SK-MEL-5 (cell line): ENCODE data around the gene SGK1. TPM values are rescaled to one million over a fixed set of nuclear protein-coding genes. Genes with fewer than 3 reads are reported as not detected.
"Not testable (repeated sequence)": the region's sequence is repeated elsewhere in the genome, so short reads cannot be mapped to it uniquely, and the experiment has no call there.

Experiments
- DNase-seq: peaks from one replicate; pipeline ENCODE4 v3.0.0-alpha.2; 2016; ENCODE audit warnings: low read depth, low spot score
- in situ Hi-C: cut with HindIII; loops from 2 replicates; pipeline ENCODE4 v1.10.0; 2016; ENCODE audit warnings: low sequenced_read_pairs, high pct_unique_total_duplicates, low pct_unique_long_range_greater_than_20kb
- total RNA-seq: library from RNA; depleted of rRNA; stranded (reverse); fragments of >200 nt; shearing (Covaris generic); gene quantifications from 2 replicates; pipeline ENCODE4 v1.2.3, GENCODE V29; 2014

Gene SGK1
- total RNA-seq, 1 experiment from 2014 or later: 592 TPM

- DNase-seq: no peak
- in situ Hi-C loops: no loop called here
Measured at GRCh38 chr6:134314006-134314821, 3.7 kb downstream of the SGK1 start.

GRCh38 chr6:134312038-134312660 lies 5.8 kb downstream of the SGK1 start:
- no peak for DNase-seq
- in situ Hi-C loops: no loop called here

GRCh38 chr6:134310817-134311216 lies 7.1 kb downstream of the SGK1 start:
- no peak for DNase-seq
- in situ Hi-C loops: no loop called here

- in situ Hi-C loops: no loop called here
- DNase-seq: no peak
Measured at GRCh38 chr6:134309983-134310605, 7.8 kb downstream of the SGK1 start.

GRCh38 chr6:134309227-134309626 lies 8.7 kb downstream of the SGK1 start:
- DNase-seq: no peak
- in situ Hi-C loops: no loop called here

- no peak for DNase-seq
- in situ Hi-C loops: no loop called here
Measured at GRCh38 chr6:134308800-134309199, 9.1 kb downstream of the SGK1 start.

- in situ Hi-C loops: no loop called here
- DNase-seq: no peak
Measured at GRCh38 chr6:134307870-134308269, 10.0 kb downstream of the SGK1 start.

GRCh38 chr6:134307075-134307474 lies 10.8 kb downstream of the SGK1 start:
- DNase-seq: no peak
- in situ Hi-C loops: no loop called here

- DNase-seq, in situ Hi-C loops: not testable (repeated sequence)
Measured at GRCh38 chr6:134304381-134304780, 13.5 kb downstream of the SGK1 start.

GRCh38 chr6:134303891-134304290 lies 14.0 kb downstream of the SGK1 start:
- no peak for DNase-seq
- in situ Hi-C loops: no loop called here

- DNase-seq: no peak
- in situ Hi-C loops: no loop called here
Measured at GRCh38 chr6:134299236-134299635, 18.7 kb downstream of the SGK1 start.

- DNase-seq: no peak
- in situ Hi-C loops: no loop called here
Measured at GRCh38 chr6:134296762-134297161, 21.1 kb downstream of the SGK1 start.

- peak; percentile 95 for DNase-seq
- in situ Hi-C loops: no loop called here
Measured at GRCh38 chr6:134295953-134296553, 21.9 kb downstream of the SGK1 start.

- in situ Hi-C loops: no loop called here
- DNase-seq: no peak
Measured at GRCh38 chr6:134293659-134294161, 24.2 kb downstream of the SGK1 start.

GRCh38 chr6:134291156-134291555 lies 26.8 kb downstream of the SGK1 start:
- in situ Hi-C loops: no loop called here
- DNase-seq: no peak

- no peak for DNase-seq
- in situ Hi-C loops: no loop called here
Measured at GRCh38 chr6:134289204-134289575, 28.7 kb downstream of the SGK1 start.

GRCh38 chr6:134288538-134289203 lies 29.2 kb downstream of the SGK1 start:
- peak; percentile 97 for DNase-seq
- in situ Hi-C loops: no loop called here
